ENCODE measurements around the gene FAM193B. TPM values are rescaled to one million over a fixed set of nuclear protein-coding genes. Genes with fewer than 3 reads are reported as not detected.

Gene FAM193B
- total RNA-seq: 21.5 TPM
- long read RNA-seq, partial matches to known transcripts: 2 of 44 reads
- long read RNA-seq, other reads (novel, unspliced or antisense): 37 of 44 reads

GRCh38 chr5:177554474-177555111 lies at the start of gene FAM193B:
FAM193B (minus strand) TSS chr5:177554563; CDS start chr5:177554458, 105 bp downstream.
- intact Hi-C loops (cut with micrococcal nuclease): no loop called here
- TF ChIP-seq CTCF (IDR thresholded peaks at IDR 0.05; ENCODE audit: borderline replicate concordance): peak; percentile 41
- H3K36me3 ChIP-seq: peaks cover 17% of the 10 kb centered on the region

GRCh38 chr5:177604116-177604521 lies 49.8 kb upstream of the FAM193B start:
- H3K36me3 ChIP-seq: no peaks in the 10 kb centered on the region
- intact Hi-C loops (cut with micrococcal nuclease): no loop called here

More at GRCh38 chr5:177554474-177555111, at the start of gene FAM193B:
- H3K27ac ChIP-seq (replicated peaks): peak within 1 kb of the TSS; percentile 83
- H3K4me1 ChIP-seq: peaks cover 41% of the 10 kb centered on the region
- no peaks in the 10 kb centered on the region for H3K9me3 ChIP-seq (replicated peaks)
- no peaks in the 10 kb centered on the region for H3K27me3 ChIP-seq (ENCODE audit: low read depth)
- peak within 1 kb of the TSS; percentile 92 for H3K4me3 ChIP-seq
- DNase-seq: peak; percentile 93

GRCh38 chr5:177603631-177604030 lies 49.3 kb upstream of the FAM193B start:
- DNase-seq: no peak
- Histone ChIP-seq H3K4me3 (no peak overlapping the region), H3K36me3 (no peaks in the 10 kb centered on the region), H3K27ac (replicated peaks) (no peak overlapping the region), H3K27me3 (ENCODE audit: low read depth) (no peaks in the 10 kb centered on the region), H3K4me1 (peaks cover 44% of the 10 kb centered on the region), H3K9me3 (replicated peaks) (no peaks in the 10 kb centered on the region)
- TF ChIP-seq CTCF (IDR thresholded peaks at IDR 0.05; ENCODE audit: borderline replicate concordance): no peak
- intact Hi-C loops (cut with micrococcal nuclease): no loop called here

More at GRCh38 chr5:177604116-177604521, 49.8 kb upstream of the FAM193B start:
- TF ChIP-seq CTCF (IDR thresholded peaks at IDR 0.05; ENCODE audit: borderline replicate concordance): no peak
- Histone ChIP-seq H3K4me3 (no peak overlapping the region), H3K9me3 (replicated peaks) (no peaks in the 10 kb centered on the region), H3K4me1 (peaks cover 41% of the 10 kb centered on the region), H3K27ac (replicated peaks) (no peak overlapping the region), H3K27me3 (ENCODE audit: low read depth) (no peaks in the 10 kb centered on the region)
- no peak for DNase-seq

- H3K4me3 ChIP-seq: no peak overlapping the region
- H3K4me1 ChIP-seq: peaks cover 39% of the 10 kb centered on the region
- TF ChIP-seq CTCF (IDR thresholded peaks at IDR 0.05; ENCODE audit: borderline replicate concordance): no peak
- no peaks in the 10 kb centered on the region for H3K36me3 ChIP-seq
- H3K27me3 ChIP-seq (ENCODE audit: low read depth): no peaks in the 10 kb centered on the region
- intact Hi-C loops (cut with micrococcal nuclease): no loop called here
- DNase-seq: no peak
- H3K27ac ChIP-seq (replicated peaks): no peak overlapping the region
- no peaks in the 10 kb centered on the region for H3K9me3 ChIP-seq (replicated peaks)
These were observed 48.1 kb upstream of the FAM193B start for GRCh38 chr5:177602458-177602830.

- no peaks in the 10 kb centered on the region for H3K27me3 ChIP-seq (ENCODE audit: low read depth)
- no peak overlapping the region for H3K4me3 ChIP-seq
- H3K9me3 ChIP-seq (replicated peaks): no peaks in the 10 kb centered on the region
- H3K36me3 ChIP-seq: no peaks in the 10 kb centered on the region
- no peak for DNase-seq
- intact Hi-C loops (cut with micrococcal nuclease): no loop called here
- H3K27ac ChIP-seq (replicated peaks): no peak overlapping the region
- peak; percentile 17 for TF ChIP-seq CTCF (IDR thresholded peaks at IDR 0.05; ENCODE audit: borderline replicate concordance)
- H3K4me1 ChIP-seq: peaks cover 33% of the 10 kb centered on the region
These were observed 47.5 kb upstream of the FAM193B start for GRCh38 chr5:177601577-177602457.

Data from left ventricle myocardium inferior (tissue), 1 donor.